Umbilical cord (tissue), 2 donors: Measurements from ENCODE around the gene NCF2. TPM values are rescaled to one million over a fixed set of nuclear protein-coding genes. Genes with fewer than 3 reads are reported as not detected.

Experiments used
- DNase-seq: peaks from one replicate; pipeline ENCODE4 v3.0.0-alpha.2; 2015; ENCODE audit warnings: low spot score
- total RNA-seq: library from RNA; depleted of rRNA; stranded (reverse); fragments of >200 nt; gene quantifications from one replicate; pipeline ENCODE4 v1.2.3, GENCODE V29; 2014; ENCODE audit warnings: low replicate concordance; ENCODE audit not compliant: insufficient read depth

NCF2 gene
- total RNA-seq, 1 donor from 2014 or later: 32.0 TPM

- no peak for DNase-seq
Measured at GRCh38 chr1:183612407-183612806, 22.1 kb upstream of the NCF2 start.

GRCh38 chr1:183611021-183611420, 20.8 kb upstream of the NCF2 start:
- DNase-seq: no peak

- no peak for DNase-seq
Measured at GRCh38 chr1:183609759-183610452, 19.6 kb upstream of the NCF2 start.

GRCh38 chr1:183609313-183609712, 19.1 kb upstream of the NCF2 start:
- DNase-seq: peak; percentile 83

- DNase-seq: no peak
Measured at GRCh38 chr1:183607322-183607980, 17.2 kb upstream of the NCF2 start.

GRCh38 chr1:183605904-183606303, 15.6 kb upstream of the NCF2 start:
- no peak for DNase-seq

GRCh38 chr1:183604815-183605214, 14.6 kb upstream of the NCF2 start:
- no peak for DNase-seq

- DNase-seq: no peak
Measured at GRCh38 chr1:183604038-183604808, 14.0 kb upstream of the NCF2 start.

GRCh38 chr1:183602510-183602909, 12.3 kb upstream of the NCF2 start:
- DNase-seq: no peak

- DNase-seq: no peak
Measured at GRCh38 chr1:183600634-183601033, 10.4 kb upstream of the NCF2 start.

- DNase-seq: no peak
Measured at GRCh38 chr1:183600136-183600535, 9.9 kb upstream of the NCF2 start.

GRCh38 chr1:183598386-183598785, 8.1 kb upstream of the NCF2 start:
- peak; percentile 72 for DNase-seq

GRCh38 chr1:183597656-183598347, 7.5 kb upstream of the NCF2 start:
- DNase-seq: no peak

- no peak for DNase-seq
Measured at GRCh38 chr1:183596500-183596899, 6.2 kb upstream of the NCF2 start.

- DNase-seq: no peak
Measured at GRCh38 chr1:183595537-183595936, 5.3 kb upstream of the NCF2 start.

- no peak for DNase-seq
Measured at GRCh38 chr1:183593356-183593755, 3.1 kb upstream of the NCF2 start.

GRCh38 chr1:183592733-183593132, 2.5 kb upstream of the NCF2 start:
- DNase-seq: no peak

GRCh38 chr1:183589874-183590243, 400 bp downstream of the NCF2 start:
- no peak for DNase-seq

GRCh38 chr1:183589384-183589783, 875 bp downstream of the NCF2 start:
- no peak for DNase-seq

GRCh38 chr1:183588827-183589226, 1.4 kb downstream of the NCF2 start:
- DNase-seq: no peak

- DNase-seq: no peak
Measured at GRCh38 chr1:183586926-183587325, 3.3 kb downstream of the NCF2 start.

- no peak for DNase-seq
Measured at GRCh38 chr1:183586455-183586854, 3.8 kb downstream of the NCF2 start.
